Measurements from ENCODE around the gene BCORL1. TPM values are rescaled to one million over a fixed set of nuclear protein-coding genes. Genes with fewer than 3 reads are reported as not detected.

Gene BCORL1
- total RNA-seq, 2 experiments from 2014 or later: 1.7 to 5.4 TPM

DNA sequence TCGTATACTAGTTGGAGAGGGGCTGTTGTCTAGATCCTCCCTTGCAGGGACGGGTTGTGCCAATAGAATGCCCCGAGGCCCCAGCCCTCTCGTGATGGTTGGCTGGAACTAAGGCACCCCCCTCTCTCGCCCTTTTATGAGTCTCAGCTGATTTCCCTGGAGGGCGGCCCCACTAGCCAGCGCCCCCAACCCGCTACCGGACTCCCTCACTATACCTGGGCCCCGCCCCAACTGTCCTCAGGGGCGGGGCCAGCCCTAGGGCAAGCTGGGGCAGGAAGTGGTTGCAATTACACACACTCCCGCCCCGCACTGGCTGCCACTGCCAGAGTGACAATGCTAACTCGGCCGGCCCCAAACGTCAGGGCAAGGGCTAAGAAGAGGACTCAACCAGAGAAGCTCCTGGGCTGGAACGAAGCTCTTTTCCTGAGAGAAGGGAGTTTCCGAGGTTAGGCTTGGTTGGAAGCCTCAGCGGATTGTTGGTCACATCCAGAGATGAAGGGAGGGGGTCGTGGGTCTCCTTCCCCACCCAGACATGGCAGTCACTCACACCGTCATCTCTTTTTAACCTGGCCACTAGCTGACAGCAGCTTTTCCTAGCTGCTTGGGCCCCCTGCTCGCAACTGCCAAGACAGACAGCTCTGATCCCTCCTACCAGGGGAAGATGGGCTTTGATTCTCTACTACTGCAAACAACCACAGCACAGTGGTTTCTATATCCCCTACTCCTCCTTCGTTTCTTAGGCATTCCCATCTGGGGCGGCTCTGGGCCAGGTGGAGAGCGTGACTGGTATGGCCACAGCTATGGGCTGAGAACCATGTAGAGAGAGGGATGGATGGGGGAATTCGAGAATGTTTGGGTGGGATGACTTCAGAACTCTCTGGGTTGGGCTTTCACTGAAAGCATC lies 21.0 kb upstream of the BCORL1 start:
- peak overlapping the region; percentile 95 for H3K4me2 ChIP-seq (ENCODE audit: low read length)
- H3K79me2 ChIP-seq (ENCODE audit: insufficient read depth, low read depth, low read length): no peaks in the 10 kb centered on the region
- TSS peak; percentile 87 for BruUV-seq (replicated peaks)
- H4K20me1 ChIP-seq (ENCODE audit: insufficient read depth, low read length): no peaks in the 10 kb centered on the region
- CTCF ChIA-PET (ENCODE audit: unreplicated experiment): no interaction called here
- DNase-seq (ENCODE audit: low spot score): peak; percentile 88
- intact Hi-C loops (cut with micrococcal nuclease; ENCODE audit: unreplicated experiment): no loop called here
- H3K4me1 ChIP-seq (ENCODE audit: insufficient read depth, low read length, poor library complexity, severe bottlenecking): peaks cover 44% of the 10 kb centered on the region
- H3K4me3 ChIP-seq (ENCODE audit: low read depth, low read length, poor library complexity, severe bottlenecking): peak overlapping the region; percentile 66
- TF ChIP-seq, protein P1, sequence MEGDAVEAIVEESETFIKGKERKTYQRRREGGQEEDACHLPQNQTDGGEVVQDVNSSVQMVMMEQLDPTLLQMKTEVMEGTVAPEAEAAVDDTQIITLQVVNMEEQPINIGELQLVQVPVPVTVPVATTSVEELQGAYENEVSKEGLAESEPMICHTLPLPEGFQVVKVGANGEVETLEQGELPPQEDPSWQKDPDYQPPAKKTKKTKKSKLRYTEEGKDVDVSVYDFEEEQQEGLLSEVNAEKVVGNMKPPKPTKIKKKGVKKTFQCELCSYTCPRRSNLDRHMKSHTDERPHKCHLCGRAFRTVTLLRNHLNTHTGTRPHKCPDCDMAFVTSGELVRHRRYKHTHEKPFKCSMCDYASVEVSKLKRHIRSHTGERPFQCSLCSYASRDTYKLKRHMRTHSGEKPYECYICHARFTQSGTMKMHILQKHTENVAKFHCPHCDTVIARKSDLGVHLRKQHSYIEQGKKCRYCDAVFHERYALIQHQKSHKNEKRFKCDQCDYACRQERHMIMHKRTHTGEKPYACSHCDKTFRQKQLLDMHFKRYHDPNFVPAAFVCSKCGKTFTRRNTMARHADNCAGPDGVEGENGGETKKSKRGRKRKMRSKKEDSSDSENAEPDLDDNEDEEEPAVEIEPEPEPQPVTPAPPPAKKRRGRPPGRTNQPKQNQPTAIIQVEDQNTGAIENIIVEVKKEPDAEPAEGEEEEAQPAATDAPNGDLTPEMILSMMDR (conservative IDR thresholded peaks at IDR 0.05; ENCODE audit: low read length): no peak
- no peak for TF ChIP-seq EZH2phosphoT487 (IDR thresholded peaks at IDR 0.05; ENCODE audit: borderline replicate concordance, low read depth, low read length)
- H3K9me3 ChIP-seq (ENCODE audit: low read length): no peaks in the 10 kb centered on the region
- no peaks in the 10 kb centered on the region for H3K9me2 ChIP-seq (ENCODE audit: insufficient read depth, low read length)
- H3K36me3 ChIP-seq (ENCODE audit: insufficient read depth, low read length): no peaks in the 10 kb centered on the region
- peak overlapping the region; percentile 75 for H3K27ac ChIP-seq (ENCODE audit: low read depth, low read length, poor library complexity, severe bottlenecking)
- POLR2A ChIA-PET: interaction anchor here (0.5 to 1.4 kb wide), 10 partner anchors 8 to 160 kb away, joined by 3 to 6 read pairs (median 4); no protein-coding TSS in a partner anchor
- H2AFZ ChIP-seq (ENCODE audit: low read length): peak overlapping the region; percentile 84

DNA sequence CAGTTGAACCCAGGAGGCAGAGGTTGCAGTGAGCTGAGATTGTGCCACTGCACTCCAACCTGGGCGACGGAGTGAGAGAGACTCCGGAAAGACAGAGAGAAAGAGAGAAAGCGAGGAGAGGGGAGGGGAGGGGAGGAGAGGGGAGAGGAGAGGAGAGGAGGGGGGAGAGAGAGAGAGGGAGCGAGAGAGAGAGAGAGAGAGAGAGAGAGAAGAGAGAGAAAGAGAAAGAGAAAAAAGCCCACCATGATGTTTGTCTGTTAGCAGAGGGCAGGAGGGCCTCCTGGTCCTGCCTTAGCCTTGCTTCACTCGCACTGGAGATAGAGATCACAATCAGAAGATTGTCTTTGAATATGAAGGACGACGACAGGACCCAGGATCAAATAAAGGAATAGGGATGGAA lies 18.7 kb upstream of the BCORL1 start:
- Histone ChIP-seq H3K9me3 (ENCODE audit: low read length) (no peaks in the 10 kb centered on the region), H3K4me3 (ENCODE audit: low read depth, low read length, poor library complexity, severe bottlenecking) (no peak overlapping the region), H3K36me3 (ENCODE audit: insufficient read depth, low read length) (no peaks in the 10 kb centered on the region), H4K20me1 (ENCODE audit: insufficient read depth, low read length) (no peaks in the 10 kb centered on the region), H3K9me2 (ENCODE audit: insufficient read depth, low read length) (no peaks in the 10 kb centered on the region), H2AFZ (ENCODE audit: low read length) (no peak overlapping the region), H3K27ac (ENCODE audit: low read depth, low read length, poor library complexity, severe bottlenecking) (no peak overlapping the region), H3K79me2 (ENCODE audit: insufficient read depth, low read depth, low read length) (no peaks in the 10 kb centered on the region), H3K4me2 (ENCODE audit: low read length) (no peak overlapping the region), H3K4me1 (ENCODE audit: insufficient read depth, low read length, poor library complexity, severe bottlenecking) (peaks cover 27% of the 10 kb centered on the region)
- ChIA-PET POLR2A (no interaction called here), CTCF (ENCODE audit: unreplicated experiment) (no interaction called here)
- DNase-seq (ENCODE audit: low spot score): no peak
- TF ChIP-seq, protein P1 (conservative IDR thresholded peaks at IDR 0.05; ENCODE audit: low read length): no peak
- no peak for TF ChIP-seq EZH2phosphoT487 (IDR thresholded peaks at IDR 0.05; ENCODE audit: borderline replicate concordance, low read depth, low read length)
- intact Hi-C loops (cut with micrococcal nuclease; ENCODE audit: unreplicated experiment): no loop called here
- BruUV-seq (replicated peaks): no TSS peak

DNA sequence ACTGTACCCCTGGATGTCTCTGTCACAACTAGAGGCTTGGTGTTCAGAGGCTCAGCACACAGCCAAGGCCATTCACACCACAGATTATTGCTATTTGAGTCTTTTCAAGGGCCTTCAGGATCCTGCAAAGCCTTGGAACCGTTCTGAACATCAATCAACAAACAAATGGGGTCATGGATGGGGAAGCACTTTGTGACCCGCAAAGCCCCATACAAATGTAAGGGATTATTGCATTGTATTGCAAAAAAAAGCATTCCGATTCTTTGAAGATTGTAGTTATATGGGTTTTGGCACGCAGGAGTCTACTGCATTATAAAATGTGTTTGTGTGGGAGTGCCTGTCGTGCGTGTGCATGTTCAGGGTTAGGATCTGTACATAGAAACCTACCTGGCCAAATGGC lies 17.3 kb upstream of the BCORL1 start:
- no TSS peak for BruUV-seq (replicated peaks)
- H4K20me1 ChIP-seq (ENCODE audit: insufficient read depth, low read length): no peaks in the 10 kb centered on the region
- no peaks in the 10 kb centered on the region for H3K36me3 ChIP-seq (ENCODE audit: insufficient read depth, low read length)
- no peak overlapping the region for H2AFZ ChIP-seq (ENCODE audit: low read length)
- ChIA-PET CTCF (ENCODE audit: unreplicated experiment) (no interaction called here), POLR2A (no interaction called here)
- no peak overlapping the region for H3K4me3 ChIP-seq (ENCODE audit: low read depth, low read length, poor library complexity, severe bottlenecking)
- intact Hi-C loops (cut with micrococcal nuclease; ENCODE audit: unreplicated experiment): no loop called here
- no peak overlapping the region for H3K27ac ChIP-seq (ENCODE audit: low read depth, low read length, poor library complexity, severe bottlenecking)
- TF ChIP-seq, protein P1 (conservative IDR thresholded peaks at IDR 0.05; ENCODE audit: low read length): no peak
- no peak for TF ChIP-seq EZH2phosphoT487 (IDR thresholded peaks at IDR 0.05; ENCODE audit: borderline replicate concordance, low read depth, low read length)
- H3K4me2 ChIP-seq (ENCODE audit: low read length): no peak overlapping the region
- no peak for DNase-seq (ENCODE audit: low spot score)
- H3K9me3 ChIP-seq (ENCODE audit: low read length): no peaks in the 10 kb centered on the region
- H3K79me2 ChIP-seq (ENCODE audit: insufficient read depth, low read depth, low read length): no peaks in the 10 kb centered on the region
- peaks cover 13% of the 10 kb centered on the region for H3K4me1 ChIP-seq (ENCODE audit: insufficient read depth, low read length, poor library complexity, severe bottlenecking)
- no peaks in the 10 kb centered on the region for H3K9me2 ChIP-seq (ENCODE audit: insufficient read depth, low read length)

All from OCI-LY7 (cell line).